ENCODE results near the gene PRSS56. TPM values are rescaled to one million over a fixed set of nuclear protein-coding genes. Genes with fewer than 3 reads are reported as not detected.

PRSS56 gene
- total RNA-seq, 1 donor from 2014 or later: not detected

GRCh38 chr2:232551250-232551638, 31.1 kb downstream of the PRSS56 start:
- H3K27me3 Mint-ChIP-seq: no peaks in the 10 kb centered on the region
- ATAC-seq (ENCODE audit: low read depth) (no peak), DNase-seq (no peak)
- ChIA-PET POLR2A (interaction anchor here (0.6 to 1.5 kb wide), 8 partner anchors 12 to 1087 kb away, joined by 3 to 11 read pairs (median 4); partner anchors contain the start of genes NCL, PDE6D and PTMA), CTCF (interaction anchor here (1.2 kb wide), 1 partner anchor 9 kb away, joined by 4 read pairs; no protein-coding TSS in a partner anchor)
- no peak for TF ChIP-seq CTCF (IDR thresholded peaks at IDR 0.05)
- H3K4me3 Mint-ChIP-seq: peak overlapping the region; percentile 98
- H3K9me3 Mint-ChIP-seq: no peaks in the 10 kb centered on the region
- H3K36me3 Mint-ChIP-seq (ENCODE audit: low read depth): peaks cover 47% of the 10 kb centered on the region
- peaks cover 63% of the 10 kb centered on the region for H3K4me1 Mint-ChIP-seq
- peak overlapping the region; percentile 99 for H3K27ac Mint-ChIP-seq
- intact Hi-C loops (cut with micrococcal nuclease): loop anchor here (1.0 to 2.0 kb wide), 2 partner anchors 146 to 700 kb away; partner anchors contain the start of genes ATG16L1 and GIGYF2

- ATAC-seq (ENCODE audit: low read depth) (no peak), DNase-seq (no peak)
- ChIA-PET CTCF (no interaction called here), POLR2A (no interaction called here)
- intact Hi-C loops (cut with micrococcal nuclease): loop anchor here (1.0 to 2.0 kb wide), 2 partner anchors 145 to 700 kb away; partner anchors contain the start of genes ATG16L1 and GIGYF2
- Mint-ChIP-seq H3K27ac (peak overlapping the region; percentile 99), H3K4me3 (peak overlapping the region; percentile 98), H3K4me1 (peaks cover 60% of the 10 kb centered on the region), H3K36me3 (ENCODE audit: low read depth) (peaks cover 49% of the 10 kb centered on the region), H3K27me3 (no peaks in the 10 kb centered on the region), H3K9me3 (no peaks in the 10 kb centered on the region)
- TF ChIP-seq CTCF (IDR thresholded peaks at IDR 0.05): no peak
Measured at GRCh38 chr2:232551776-232552175, 31.6 kb downstream of the PRSS56 start.

- ChIA-PET CTCF (no interaction called here), POLR2A (no interaction called here)
- H3K27me3 Mint-ChIP-seq: no peaks in the 10 kb centered on the region
- no peak overlapping the region for H3K27ac Mint-ChIP-seq
- no peak for DNase-seq
- no peak overlapping the region for H3K4me3 Mint-ChIP-seq
- peaks cover 32% of the 10 kb centered on the region for H3K4me1 Mint-ChIP-seq
- TF ChIP-seq CTCF (IDR thresholded peaks at IDR 0.05): no peak
- H3K36me3 Mint-ChIP-seq (ENCODE audit: low read depth): peaks cover 74% of the 10 kb centered on the region
- ATAC-seq (ENCODE audit: low read depth): no peak
- H3K9me3 Mint-ChIP-seq: no peaks in the 10 kb centered on the region
- intact Hi-C loops (cut with micrococcal nuclease): no loop called here
Measured at GRCh38 chr2:232556426-232556825, 36.2 kb downstream of the PRSS56 start.

GRCh38 chr2:232562515-232563151, 42.4 kb downstream of the PRSS56 start:
- H3K4me3 Mint-ChIP-seq: no peak overlapping the region
- intact Hi-C loops (cut with micrococcal nuclease): loop anchor here (1.0 to 5.0 kb wide), 2 partner anchors 12 to 600 kb away; partner anchors contain the start of genes DIS3L2, EIF4E2 and TIGD1
- H3K9me3 Mint-ChIP-seq: no peaks in the 10 kb centered on the region
- H3K27me3 Mint-ChIP-seq: no peaks in the 10 kb centered on the region
- ATAC-seq (ENCODE audit: low read depth) (peak; percentile 84), DNase-seq (no peak)
- peaks cover 85% of the 10 kb centered on the region for H3K36me3 Mint-ChIP-seq (ENCODE audit: low read depth)
- H3K27ac Mint-ChIP-seq: peak overlapping the region; percentile 41
- no peak for TF ChIP-seq CTCF (IDR thresholded peaks at IDR 0.05)
- peaks cover 18% of the 10 kb centered on the region for H3K4me1 Mint-ChIP-seq
- ChIA-PET POLR2A (interaction anchor here (1.0 to 1.8 kb wide), 2 partner anchors 12 to 948 kb away, joined by 4 to 11 read pairs; partner anchors contain the start of genes EIF4E2 and TIGD1), CTCF (interaction anchor here (0.7 to 0.9 kb wide), 2 partner anchors 9 to 38 kb away, joined by 4 read pairs; no protein-coding TSS in a partner anchor)

GRCh38 chr2:232563580-232563979, 43.4 kb downstream of the PRSS56 start:
- TF ChIP-seq CTCF (IDR thresholded peaks at IDR 0.05): no peak
- intact Hi-C loops (cut with micrococcal nuclease): loop anchor here (5.0 kb wide), 1 partner anchor 601 kb away; the partner anchor contains the start of gene DIS3L2
- no peaks in the 10 kb centered on the region for H3K27me3 Mint-ChIP-seq
- peaks cover 18% of the 10 kb centered on the region for H3K4me1 Mint-ChIP-seq
- no peak for ATAC-seq (ENCODE audit: low read depth)
- CTCF ChIA-PET: interaction anchor here (0.9 kb wide), 1 partner anchor 10 kb away, joined by 4 read pairs; no protein-coding TSS in a partner anchor
- no peak for DNase-seq
- POLR2A ChIA-PET: interaction anchor here (1.8 kb wide), 1 partner anchor 13 kb away, joined by 11 read pairs; the partner anchor contains the start of genes EIF4E2 and TIGD1
- H3K9me3 Mint-ChIP-seq: no peaks in the 10 kb centered on the region
- H3K27ac Mint-ChIP-seq: peak overlapping the region; percentile 12
- peaks cover 86% of the 10 kb centered on the region for H3K36me3 Mint-ChIP-seq (ENCODE audit: low read depth)
- no peak overlapping the region for H3K4me3 Mint-ChIP-seq
